ENCODE measurements around the gene FOCAD.

FOCAD gene

DNA sequence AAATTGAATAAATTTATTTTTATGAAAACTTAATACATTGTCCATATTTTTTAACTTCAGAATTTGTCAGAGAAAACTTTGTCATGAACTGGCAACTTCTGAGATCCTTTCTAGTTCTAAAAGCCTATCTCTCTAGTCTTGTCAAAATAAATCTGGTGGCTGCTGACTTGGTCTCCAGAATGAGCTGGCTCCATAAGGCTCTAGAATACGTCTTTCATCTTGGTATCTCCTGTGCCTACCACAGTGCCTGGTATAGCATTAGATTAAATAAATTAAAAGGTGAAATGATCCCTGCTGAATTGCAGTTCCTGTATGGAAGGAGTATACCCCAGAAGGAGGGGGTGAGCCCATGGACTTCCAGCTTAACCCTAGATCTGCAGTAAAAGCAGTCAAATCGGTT, 2.6 kb upstream of the FOCAD start:
- no peak overlapping the region for H3K4me3 ChIP-seq (ENCODE audit: low read depth, low read length)

DNA sequence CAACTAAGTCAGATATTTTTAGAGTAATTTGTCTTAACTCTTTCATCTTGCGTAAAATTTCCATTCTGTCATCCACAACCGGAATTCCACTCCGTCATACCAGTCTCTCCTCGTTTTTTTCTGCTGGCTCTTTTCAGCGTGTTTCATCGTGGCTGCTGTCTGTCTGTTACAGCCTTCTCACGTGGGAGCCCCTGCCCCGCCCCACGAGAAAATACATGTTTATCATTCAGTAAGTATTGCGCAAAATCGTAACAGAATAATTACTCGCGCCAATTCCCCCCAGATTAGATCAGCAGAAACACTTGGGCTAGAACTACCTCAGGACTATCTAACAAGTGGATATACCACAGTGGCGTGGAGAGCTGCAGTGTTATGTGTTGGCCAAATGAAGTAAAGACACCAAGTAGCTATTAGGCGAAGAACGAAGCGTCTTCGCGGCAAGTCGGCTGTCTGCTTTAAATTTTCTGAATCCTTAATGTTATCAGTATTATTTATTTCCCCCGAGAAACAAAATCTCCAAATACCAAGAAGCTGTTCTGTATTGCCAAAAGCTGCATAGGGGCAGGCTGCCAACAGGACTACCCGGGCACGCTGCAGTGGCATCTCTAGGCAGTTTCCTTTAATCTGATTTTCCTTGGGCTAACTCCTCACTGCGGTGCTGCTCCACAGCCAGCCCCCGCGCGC, 566 bp upstream of the FOCAD start:
- H3K4me3 ChIP-seq (ENCODE audit: low read depth, low read length), result peak overlapping the region; percentile 56

DNA sequence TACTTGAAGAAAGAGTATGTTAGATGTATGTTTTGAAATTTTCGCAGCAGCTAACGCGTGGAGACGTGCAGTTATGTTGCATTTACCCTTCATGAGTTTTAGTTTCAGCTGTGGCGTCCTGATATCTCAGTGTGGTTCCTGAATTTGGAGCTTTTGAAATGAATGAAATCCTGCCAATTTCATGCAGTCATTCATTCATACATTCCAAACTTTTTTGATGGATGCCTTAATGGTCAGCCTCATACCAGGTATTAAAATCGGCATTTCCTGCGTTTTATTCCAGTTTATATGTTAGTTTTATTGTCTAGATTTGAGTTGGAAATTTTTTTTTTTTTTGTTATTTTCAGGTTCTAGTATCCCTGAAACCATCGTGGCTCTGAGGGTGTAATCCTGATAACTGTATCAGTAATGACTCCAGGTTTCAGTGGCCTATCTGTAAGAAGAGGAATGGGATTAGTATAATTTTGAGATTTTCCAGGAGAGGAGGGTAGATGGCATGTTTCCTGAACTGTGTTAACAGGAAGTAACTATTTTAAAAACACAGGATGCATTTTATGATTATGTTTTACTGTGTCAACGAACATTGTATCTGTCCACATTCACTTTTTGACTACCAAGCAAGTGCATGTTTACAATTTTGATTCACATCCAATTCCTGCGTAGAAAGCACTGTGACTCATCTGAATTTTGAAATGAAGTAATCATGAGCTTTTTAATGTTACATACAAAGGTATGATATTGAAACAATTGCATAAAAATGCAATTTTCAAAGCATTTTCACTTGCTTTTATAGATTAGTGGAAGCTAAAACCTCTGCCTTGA, 1.0 kb downstream of the FOCAD start:
- peak overlapping the region; percentile 66 for H3K4me3 ChIP-seq (ENCODE audit: low read depth, low read length)

DNA sequence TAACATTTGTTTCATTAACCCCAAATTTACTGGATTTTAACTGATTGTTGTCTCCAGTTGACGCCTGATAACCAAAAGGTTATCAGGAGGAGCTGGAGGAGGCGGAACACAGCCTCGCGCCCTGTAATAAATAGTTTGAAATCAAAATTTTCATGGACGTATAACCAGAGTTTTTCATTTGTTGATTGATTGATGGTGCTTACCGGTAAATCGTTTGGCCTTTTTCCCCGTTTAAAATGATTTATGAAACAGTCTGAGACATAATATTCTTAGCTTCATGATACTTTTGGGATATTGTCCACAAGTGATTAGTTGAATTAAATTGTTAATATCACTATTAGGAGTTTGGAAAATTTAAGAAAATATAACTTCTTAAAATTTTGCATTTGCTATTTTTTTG, 1.7 kb downstream of the FOCAD start:
- H3K4me3 ChIP-seq (ENCODE audit: low read depth, low read length), result no peak overlapping the region

DNA sequence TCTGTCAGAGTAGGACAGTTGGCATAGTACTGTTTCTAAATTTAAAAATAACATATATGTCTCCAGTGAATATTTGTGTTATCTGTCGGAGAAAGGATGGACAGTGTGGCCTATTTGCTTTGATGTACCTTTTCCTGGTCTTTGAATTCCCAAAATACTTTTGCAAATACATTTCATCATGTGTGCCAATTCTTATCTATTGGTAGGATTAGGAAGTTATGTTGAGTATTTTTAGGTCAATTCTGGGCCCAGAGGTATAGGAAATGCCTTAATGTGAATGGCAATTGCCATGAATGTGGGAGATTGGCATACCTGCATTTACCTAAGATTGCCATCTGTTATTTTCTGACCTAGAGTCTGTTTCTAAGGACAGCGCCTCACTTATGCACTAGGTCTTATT, 5.8 kb downstream of the FOCAD start:
- no peak overlapping the region for H3K4me3 ChIP-seq (ENCODE audit: low read depth, low read length)

DNA sequence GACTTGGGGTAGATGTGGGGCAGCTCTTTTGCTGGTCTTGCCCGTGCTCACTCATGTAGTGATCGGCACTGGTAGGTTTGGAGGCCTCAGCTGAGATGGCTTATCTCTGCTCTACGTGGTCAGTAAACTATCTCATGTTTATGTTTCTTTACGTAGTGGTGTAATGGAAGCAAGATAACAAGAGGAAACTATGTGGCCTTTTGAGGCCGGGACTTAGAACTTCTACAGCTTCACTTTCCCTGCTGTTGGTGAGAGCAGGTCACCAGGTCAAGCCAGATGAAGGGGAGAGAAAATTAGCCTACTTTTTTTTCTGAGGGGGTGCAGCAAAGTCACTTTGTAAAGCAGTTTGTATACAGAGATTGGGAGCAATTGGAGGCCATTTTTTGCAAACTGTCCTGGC, 8.5 kb downstream of the FOCAD start:
- H3K4me3 ChIP-seq (ENCODE audit: low read depth, low read length), result no peak overlapping the region

DNA sequence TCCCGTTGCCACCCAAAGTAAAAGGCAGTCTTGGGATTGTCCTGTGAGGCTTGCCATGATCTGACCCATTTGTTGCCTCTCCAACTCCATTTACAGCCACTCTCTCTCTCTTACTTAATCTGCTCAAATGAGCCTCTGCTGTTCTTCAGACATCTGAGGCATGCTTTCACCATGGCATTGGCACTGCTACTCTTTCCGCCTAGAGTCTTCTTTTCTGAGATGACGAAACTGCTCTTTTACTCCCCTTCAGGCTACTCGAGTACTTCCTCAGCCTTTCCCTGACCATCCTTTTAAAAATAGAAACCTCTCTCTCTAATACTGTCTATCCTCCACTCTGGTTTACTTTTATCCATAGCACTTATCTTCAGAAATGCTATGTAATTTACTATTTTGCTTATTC, 9.0 kb downstream of the FOCAD start:
- no peak overlapping the region for H3K4me3 ChIP-seq (ENCODE audit: low read depth, low read length)

DNA sequence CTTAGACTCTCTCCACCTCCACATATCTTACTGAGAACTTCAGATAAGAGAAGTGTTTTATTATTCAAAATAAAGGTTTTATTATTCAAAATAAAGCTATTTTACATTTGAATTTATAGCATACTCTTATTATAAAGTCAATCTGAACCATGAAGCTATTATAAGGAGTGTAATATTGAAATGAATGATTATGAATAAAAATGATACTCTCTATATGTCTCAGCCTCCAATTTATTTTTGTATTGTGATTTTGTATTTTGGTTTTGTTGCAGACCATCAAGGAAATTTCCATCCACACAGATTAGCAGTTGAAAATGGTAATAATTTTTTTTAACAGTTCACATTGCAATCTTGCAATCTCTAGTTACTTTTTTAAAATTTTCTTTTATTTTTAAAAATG, 10.2 kb downstream of the FOCAD start:
- H3K4me3 ChIP-seq (ENCODE audit: low read depth, low read length), result no peak overlapping the region

DNA sequence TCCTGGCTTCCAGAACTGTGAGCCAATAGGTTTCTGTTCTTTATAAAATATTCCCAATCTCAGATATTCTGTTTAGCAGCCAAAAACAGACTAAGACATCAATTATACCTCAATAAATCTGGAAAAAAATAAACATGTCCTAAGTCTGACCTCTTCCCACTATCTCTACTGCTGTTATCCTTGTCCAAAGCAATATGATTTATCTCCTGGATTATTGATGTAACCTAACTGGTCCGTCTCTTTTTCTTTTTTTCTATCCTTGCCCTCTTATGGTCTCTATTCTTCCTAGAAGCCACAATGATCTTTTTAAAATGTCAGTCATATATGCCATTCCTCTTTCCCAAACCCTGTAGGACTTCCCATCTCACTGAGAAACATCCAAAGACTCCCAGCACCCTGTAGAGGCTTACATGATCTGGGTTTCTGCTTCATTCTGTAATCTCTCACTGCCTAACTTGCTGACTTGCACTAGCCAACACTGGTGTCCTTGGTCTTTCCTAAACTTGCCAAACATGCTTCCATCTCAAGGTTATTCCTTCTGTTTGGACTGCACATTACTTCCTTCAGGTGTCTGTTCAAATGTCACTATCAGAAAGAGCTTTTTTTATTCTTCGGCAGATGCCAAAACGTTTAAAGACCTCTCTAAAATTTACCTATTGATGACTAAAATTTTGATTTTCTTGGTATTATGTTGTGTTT, 13.1 kb downstream of the FOCAD start:
- no peak overlapping the region for H3K4me3 ChIP-seq (ENCODE audit: low read depth, low read length)

DNA sequence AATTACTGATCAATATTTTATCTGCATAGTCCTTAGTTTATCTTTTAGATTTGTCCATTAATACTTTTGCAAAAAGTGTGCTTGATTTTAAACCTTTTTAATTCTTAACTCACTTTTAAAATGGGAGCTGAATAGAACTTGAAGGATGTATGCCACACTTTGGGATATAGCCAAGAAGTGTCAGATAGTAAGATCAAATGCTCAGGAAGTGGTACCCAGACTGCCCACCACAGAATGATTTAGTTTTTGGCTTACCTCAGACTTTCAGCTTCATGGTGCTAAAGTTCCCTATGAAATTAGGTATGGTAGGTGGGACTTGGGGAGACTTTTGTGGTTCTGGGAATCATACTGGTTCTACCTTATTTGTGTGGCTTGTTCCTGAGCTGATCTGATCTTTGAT, 14.7 kb downstream of the FOCAD start:
- no peak overlapping the region for H3K4me3 ChIP-seq (ENCODE audit: low read depth, low read length)

DNA sequence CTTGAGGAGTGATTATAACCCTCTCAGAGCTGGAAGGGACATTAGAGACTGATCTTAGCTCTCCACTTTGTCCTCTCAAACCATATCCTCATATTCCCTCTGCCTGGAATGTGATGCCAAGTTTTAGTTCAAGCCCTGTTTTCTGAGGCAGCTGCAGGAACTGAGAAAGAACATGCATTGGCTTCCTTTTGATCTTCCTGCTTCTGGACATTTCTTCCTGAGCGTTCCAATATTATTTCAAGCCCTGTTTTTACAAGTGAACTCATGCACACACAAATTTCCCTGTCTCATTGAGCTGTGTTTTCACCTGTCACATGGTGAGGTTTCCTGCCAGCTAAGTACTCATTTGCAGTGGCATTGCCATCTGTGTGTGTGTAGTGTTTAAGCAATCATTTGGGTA, 17.0 kb downstream of the FOCAD start:
- H3K4me3 ChIP-seq (ENCODE audit: low read depth, low read length), result no peak overlapping the region

DNA sequence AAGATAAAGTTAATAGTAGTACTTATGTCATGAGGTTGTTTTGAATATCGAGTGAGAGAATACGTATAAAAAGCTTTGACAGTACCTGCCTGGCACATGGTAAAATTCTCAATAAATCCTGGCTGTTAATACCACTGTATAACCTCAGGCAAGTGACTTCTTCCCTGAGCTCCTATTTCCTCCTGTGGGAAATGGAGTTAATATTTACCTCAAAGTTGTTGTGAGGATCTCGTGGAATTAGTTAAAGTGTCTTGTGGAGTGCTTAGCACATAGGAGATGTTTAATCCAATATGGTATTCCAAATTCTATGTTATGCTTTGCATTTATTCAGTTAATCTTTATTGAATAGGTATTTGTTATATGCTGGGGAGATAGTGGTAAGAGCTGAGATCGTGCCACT, 18.5 kb downstream of the FOCAD start:
- H3K4me3 ChIP-seq (ENCODE audit: low read depth, low read length), result no peak overlapping the region

DNA sequence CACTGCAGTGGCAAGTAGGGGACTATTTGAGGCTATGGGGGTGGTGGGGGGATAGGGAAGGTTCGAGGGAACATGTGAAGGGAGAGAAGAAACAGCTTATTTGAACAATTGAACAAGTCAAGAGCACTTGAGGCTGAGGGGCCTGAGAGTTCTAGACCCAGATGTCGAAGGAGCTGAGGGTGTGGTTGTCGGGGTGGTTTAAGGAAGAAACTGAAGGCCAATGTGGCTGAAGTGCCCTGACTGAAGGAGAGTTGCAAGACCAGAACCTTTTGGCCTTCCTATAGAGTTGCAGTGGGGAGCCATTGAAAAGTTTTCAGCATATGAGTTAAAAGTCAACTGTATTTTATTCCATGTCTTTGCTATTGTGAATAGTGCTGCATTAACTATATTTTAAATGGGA, 19.1 kb downstream of the FOCAD start:
- no peak overlapping the region for H3K4me3 ChIP-seq (ENCODE audit: low read depth, low read length)

DNA sequence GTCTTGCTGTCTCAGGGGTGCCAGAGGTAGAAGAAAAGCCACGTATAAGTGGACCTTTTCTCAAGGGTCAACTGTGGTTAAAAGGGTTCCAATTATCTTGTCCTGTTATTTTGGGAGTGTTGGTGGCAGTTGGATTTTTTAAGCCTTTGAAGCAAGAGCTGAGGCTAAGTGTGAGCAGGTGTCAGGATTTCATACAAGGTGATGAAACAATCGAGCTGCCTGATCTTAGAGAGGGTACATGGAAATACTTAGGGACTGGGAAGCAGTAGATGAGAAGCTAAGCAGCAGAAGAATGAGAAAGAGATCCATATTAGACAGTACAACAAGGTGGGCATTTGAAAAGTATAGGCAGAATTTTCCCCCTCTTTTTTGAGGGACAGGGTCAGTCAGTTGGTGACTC, 23.6 kb downstream of the FOCAD start:
- H3K4me3 ChIP-seq (ENCODE audit: low read depth, low read length), result no peak overlapping the region

DNA sequence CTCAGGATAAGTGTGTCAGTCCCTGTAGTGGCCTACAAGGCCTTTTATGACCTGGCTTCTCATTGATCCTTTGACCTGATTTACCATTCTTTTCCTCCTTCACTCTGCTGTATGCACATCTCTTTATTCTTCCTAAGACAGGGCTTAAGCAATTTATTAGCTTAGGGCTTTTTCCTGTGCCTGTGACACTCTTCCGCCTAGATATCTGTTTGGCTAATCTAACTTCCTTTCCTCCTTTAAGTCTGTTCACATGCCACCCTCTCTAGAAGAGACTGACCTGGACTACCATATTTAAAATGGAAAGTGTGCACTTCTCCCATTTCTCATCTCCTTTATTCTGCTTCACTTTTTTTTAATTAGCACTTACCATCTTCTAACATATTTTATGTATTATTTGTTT, 29.1 kb downstream of the FOCAD start:
- H3K4me3 ChIP-seq (ENCODE audit: low read depth, low read length), result no peak overlapping the region

DNA sequence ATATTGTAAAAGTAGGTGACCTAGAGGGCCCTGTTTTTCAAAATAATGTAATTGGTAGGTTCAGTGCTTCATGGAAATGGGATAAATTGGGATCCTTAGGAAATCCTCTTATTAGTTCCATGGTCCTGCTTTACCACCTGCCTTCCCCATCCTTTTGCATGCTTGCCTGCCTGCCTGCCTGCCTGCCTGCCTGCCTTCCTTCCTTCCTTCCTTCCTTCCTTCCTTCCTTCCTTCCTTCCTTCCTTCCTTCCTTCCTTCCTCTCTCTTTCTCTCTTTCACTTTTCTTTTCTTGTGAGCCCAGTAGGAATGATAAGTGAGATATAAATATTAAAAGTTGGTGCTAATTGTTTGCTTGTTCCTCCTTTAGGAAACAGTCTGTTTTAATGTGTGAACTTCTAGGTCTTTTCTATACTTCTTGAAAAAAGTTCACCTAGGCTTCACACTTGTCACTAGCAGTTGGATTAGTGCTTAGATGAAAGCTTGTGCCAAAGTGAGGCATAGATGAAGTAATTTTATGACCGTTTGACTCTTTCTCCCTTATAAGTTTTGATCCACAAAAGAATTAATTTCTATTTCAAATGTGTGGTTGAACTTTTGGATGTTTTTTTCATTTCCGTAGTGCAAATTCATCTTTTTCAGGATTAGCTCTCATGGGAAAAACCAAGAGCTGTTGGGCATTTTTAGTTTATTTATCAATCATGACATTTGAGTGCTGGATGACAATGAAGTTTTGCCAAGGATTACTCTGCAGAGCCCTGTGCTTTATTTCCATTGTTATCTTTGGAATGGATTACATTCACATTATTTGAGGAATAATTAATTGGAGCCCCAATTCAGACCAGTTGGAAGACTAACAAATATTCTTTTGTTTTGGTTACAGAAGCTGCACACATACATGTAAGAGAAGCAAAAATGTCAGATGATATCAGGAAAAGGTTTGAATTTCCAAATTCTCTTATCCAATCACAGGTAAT, 30.7 kb downstream of the FOCAD start:
- no peak overlapping the region for H3K4me3 ChIP-seq (ENCODE audit: low read depth, low read length)

DNA sequence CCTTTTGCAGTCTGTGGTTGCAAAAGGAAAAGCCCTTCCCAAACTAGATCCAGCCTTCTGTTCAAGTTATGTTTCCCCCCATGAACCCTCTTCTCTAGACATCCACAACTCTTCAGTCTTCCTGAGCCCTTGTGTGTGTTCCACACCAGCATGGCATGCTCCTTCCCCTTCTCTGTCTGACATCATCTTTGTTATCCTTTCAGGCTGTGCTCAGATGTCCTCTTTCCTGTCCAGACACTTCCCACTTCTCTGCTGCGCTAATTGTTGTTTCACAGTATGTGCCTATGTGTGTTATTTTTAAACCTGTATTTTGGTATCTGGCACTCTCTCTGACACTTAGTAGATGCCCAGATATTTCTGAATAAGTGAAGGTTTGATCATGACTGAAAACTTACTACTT, 38.2 kb downstream of the FOCAD start:
- H3K4me3 ChIP-seq (ENCODE audit: low read depth, low read length), result no peak overlapping the region

DNA sequence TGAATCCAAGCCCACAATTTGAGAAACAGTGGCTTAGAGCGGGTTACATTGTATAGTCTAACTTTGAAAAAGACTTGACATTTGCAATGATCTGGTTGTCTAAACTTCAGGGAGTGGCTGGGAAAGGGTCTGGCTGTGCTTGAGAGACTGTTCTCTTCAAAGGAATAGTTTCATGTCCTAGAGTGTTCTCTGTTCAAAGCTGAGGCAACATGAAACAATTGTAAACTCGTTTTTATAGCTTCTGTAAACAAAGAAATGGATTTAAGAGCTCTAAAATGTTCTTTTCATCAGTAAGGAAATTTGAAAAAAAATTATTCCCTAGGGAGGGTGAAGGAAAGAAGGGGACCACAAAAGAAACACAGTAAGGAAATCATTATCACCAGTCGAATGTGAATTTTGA, 41.6 kb downstream of the FOCAD start:
- H3K4me3 ChIP-seq (ENCODE audit: low read depth, low read length), result no peak overlapping the region

DNA sequence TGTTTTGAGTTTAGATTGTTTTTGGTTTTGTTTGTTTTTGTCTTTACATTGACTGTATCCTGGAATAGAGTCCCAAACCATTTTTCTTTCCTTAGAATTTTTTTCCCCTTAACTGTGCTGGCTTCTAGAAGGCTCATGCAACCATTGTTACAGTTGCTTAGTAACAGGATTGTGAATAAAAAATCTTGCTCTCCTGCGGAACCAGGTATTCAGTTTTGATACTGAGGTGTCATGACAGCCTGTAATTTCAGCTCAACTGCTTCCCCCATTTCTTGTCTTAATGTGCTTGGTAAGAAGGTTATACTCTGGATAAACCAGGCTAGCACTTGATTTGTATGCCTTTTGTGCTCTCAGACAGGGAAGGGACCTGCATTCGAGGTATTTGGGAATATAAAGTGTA, 42.1 kb downstream of the FOCAD start:
- H3K4me3 ChIP-seq (ENCODE audit: low read depth, low read length), result no peak overlapping the region

DNA sequence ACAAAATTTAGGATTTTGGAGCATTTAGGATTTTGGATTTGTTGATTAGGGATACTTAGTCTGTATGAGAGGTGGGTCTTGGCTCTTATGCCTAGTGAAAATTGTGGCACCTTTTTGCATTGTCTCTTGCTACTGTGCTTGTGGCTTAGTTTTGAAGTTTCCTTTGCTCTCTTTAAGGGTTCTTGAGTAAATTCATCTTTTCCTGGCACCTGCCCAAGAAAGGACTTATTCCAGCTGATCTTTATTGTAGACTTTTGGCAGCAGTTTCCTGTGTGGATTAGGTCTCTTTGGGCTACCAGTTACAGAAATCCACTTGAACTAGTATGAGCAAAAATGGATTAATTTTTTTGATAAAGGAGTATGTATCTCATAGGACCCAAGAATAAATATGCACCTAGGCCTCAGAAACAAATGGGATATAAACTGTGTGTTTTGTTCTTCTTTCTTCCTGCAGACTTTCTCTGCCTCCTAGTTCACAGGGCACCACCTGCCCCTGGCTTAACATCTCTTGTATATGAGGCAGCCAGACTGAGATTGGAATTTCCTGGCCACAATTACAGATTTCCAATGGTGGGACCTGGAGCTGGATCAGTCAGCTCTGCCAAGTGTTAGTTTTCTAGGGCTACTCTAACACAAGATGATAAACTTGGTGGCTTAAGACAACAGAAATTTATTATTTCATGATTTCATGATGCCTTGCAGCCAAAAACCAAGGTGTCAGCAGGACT, 44.6 kb downstream of the FOCAD start:
- no peak overlapping the region for H3K4me3 ChIP-seq (ENCODE audit: low read depth, low read length)

Data from iPS-11a (cell line).